Subcutaneous adipose tissue (tissue), 4 donors: Measurements from ENCODE around the gene TNRC6A. TPM values are rescaled to one million over a fixed set of nuclear protein-coding genes. Genes with fewer than 3 reads are reported as not detected.

ENCODE experiments used
- CTCF ChIP-seq: fragments of 450-650 bp; IDR thresholded peaks from one replicate; pipeline ENCODE4 v1.5.1; 2016; ENCODE audit warnings: low read depth, mild to moderate bottlenecking, control low read depth, antibody characterized with exemption, moderate library complexity
- total RNA-seq, 4 donors: library from RNA; depleted of rRNA; stranded (reverse); fragments of >200 nt; gene quantifications; one replicate each; pipeline ENCODE4 v1.1.0, GENCODE V29; 2016

TNRC6A gene
- total RNA-seq, 4 donors from 2014 or later, result 52.4 to 72.9 (median 58.1) TPM

DNA sequence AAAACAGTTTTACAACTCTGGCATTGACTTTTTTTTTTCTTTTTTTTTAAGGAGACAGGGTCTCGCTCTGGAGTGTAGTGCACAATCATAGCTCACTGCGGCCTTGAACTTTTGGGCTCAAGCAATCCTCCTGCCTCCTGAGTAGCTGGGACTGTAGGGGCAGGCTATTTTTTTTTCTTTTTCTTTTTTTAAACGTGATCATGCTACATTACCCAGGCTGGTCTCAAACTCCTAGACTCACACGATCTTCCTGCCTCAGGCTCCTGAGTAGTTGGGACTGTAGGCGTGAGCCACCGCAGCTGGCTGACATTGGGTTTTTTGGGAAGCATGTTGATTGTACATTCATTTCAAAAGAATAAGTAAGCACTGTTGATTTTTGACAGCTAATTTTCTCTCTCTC, 32.1 kb downstream of the TNRC6A start:
- no peak for TF ChIP-seq CTCF

- TF ChIP-seq CTCF, result no peak
Observed at GRCh38 chr16:24764916-24765315, 35.5 kb downstream of the TNRC6A start.

DNA sequence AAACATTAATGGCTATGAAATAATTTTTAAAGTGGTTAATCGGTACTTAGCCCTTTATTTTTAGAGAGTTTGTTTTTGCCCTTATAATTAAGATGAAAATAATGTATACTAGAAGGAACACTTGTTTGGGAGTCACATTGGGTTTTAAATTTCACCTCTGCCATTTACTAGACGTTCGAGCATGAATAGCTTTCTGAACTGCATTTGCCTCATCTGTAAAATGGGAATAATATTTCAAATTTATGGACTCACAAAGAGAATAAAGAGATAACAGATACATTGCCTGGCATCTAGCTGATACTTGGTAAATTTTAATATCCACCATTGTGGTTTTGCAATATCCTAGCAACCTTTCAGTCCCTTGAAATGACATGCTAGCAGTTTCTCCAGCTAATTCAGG, 36.6 kb downstream of the TNRC6A start:
- TF ChIP-seq CTCF, result no peak

GRCh38 chr16:24769806-24770205, 40.4 kb downstream of the TNRC6A start:
- TF ChIP-seq CTCF, result no peak

GRCh38 chr16:24771132-24771778, 41.8 kb downstream of the TNRC6A start:
- TF ChIP-seq CTCF, result no peak

- no peak for TF ChIP-seq CTCF
Observed at GRCh38 chr16:24771779-24772157, 42.3 kb downstream of the TNRC6A start.

GRCh38 chr16:24773771-24774427, 44.4 kb downstream of the TNRC6A start:
- no peak for TF ChIP-seq CTCF
